ENCODE results near the gene TRIP12. TPM values are rescaled to one million over a fixed set of nuclear protein-coding genes. Genes with fewer than 3 reads are reported as not detected.
A peak's percentile ranks its signal among the peaks of the same experiment; 100 is the strongest.

Gene TRIP12
- total RNA-seq, 1 donor from 2014 or later = 363 TPM

- Mint-ChIP-seq H3K36me3 (ENCODE audit: low read depth, unreplicated experiment) (peaks cover 13% of the 10 kb centered on the region), H3K4me1 (ENCODE audit: unreplicated experiment) (peaks cover 2% of the 10 kb centered on the region), H3K9me3 (ENCODE audit: unreplicated experiment) (no peaks in the 10 kb centered on the region), H3K27ac (ENCODE audit: unreplicated experiment) (no peak overlapping the region), H3K4me3 (ENCODE audit: unreplicated experiment) (peak overlapping the region; percentile 5), H3K27me3 (ENCODE audit: unreplicated experiment) (peaks cover 1% of the 10 kb centered on the region)
- no peak for DNase-seq (ENCODE audit: low spot score)
- TF ChIP-seq CTCF (IDR thresholded peaks at IDR 0.05; ENCODE audit: unreplicated experiment) = no peak
Observed at GRCh38 chr2:229879191-229879950, 42.4 kb downstream of the TRIP12 start.

GRCh38 chr2:229875549-229875948 lies 46.3 kb downstream of the TRIP12 start:
- Mint-ChIP-seq H3K36me3 (ENCODE audit: low read depth, unreplicated experiment) (peaks cover 13% of the 10 kb centered on the region), H3K27ac (ENCODE audit: unreplicated experiment) (no peak overlapping the region), H3K4me1 (ENCODE audit: unreplicated experiment) (peaks cover 2% of the 10 kb centered on the region), H3K9me3 (ENCODE audit: unreplicated experiment) (no peaks in the 10 kb centered on the region), H3K4me3 (ENCODE audit: unreplicated experiment) (no peak overlapping the region), H3K27me3 (ENCODE audit: unreplicated experiment) (no peaks in the 10 kb centered on the region)
- TF ChIP-seq CTCF (IDR thresholded peaks at IDR 0.05; ENCODE audit: unreplicated experiment) = no peak
- no peak for DNase-seq (ENCODE audit: low spot score)

- H3K27ac Mint-ChIP-seq (ENCODE audit: unreplicated experiment) = peak overlapping the region; percentile 24
Observed at GRCh38 chr2:229874647-229875046, 47.2 kb downstream of the TRIP12 start.

GRCh38 chr2:229873123-229873581 lies 48.7 kb downstream of the TRIP12 start:
- peak overlapping the region; percentile 10 for H3K27ac Mint-ChIP-seq (ENCODE audit: unreplicated experiment)
- H3K9me3 Mint-ChIP-seq (ENCODE audit: unreplicated experiment) = no peaks in the 10 kb centered on the region
- H3K4me3 Mint-ChIP-seq (ENCODE audit: unreplicated experiment) = no peak overlapping the region
- TF ChIP-seq CTCF (IDR thresholded peaks at IDR 0.05; ENCODE audit: unreplicated experiment) = no peak
- peaks cover 13% of the 10 kb centered on the region for H3K36me3 Mint-ChIP-seq (ENCODE audit: low read depth, unreplicated experiment)
- H3K4me1 Mint-ChIP-seq (ENCODE audit: unreplicated experiment) = peaks cover 9% of the 10 kb centered on the region
- no peaks in the 10 kb centered on the region for H3K27me3 Mint-ChIP-seq (ENCODE audit: unreplicated experiment)
- no peak for DNase-seq (ENCODE audit: low spot score)

More at GRCh38 chr2:229874647-229875046, 47.2 kb downstream of the TRIP12 start:
- Mint-ChIP-seq H3K9me3 (ENCODE audit: unreplicated experiment) (no peaks in the 10 kb centered on the region), H3K36me3 (ENCODE audit: low read depth, unreplicated experiment) (peaks cover 18% of the 10 kb centered on the region), H3K4me1 (ENCODE audit: unreplicated experiment) (peaks cover 9% of the 10 kb centered on the region), H3K27me3 (ENCODE audit: unreplicated experiment) (no peaks in the 10 kb centered on the region), H3K4me3 (ENCODE audit: unreplicated experiment) (no peak overlapping the region)
- no peak for DNase-seq (ENCODE audit: low spot score)
- no peak for TF ChIP-seq CTCF (IDR thresholded peaks at IDR 0.05; ENCODE audit: unreplicated experiment)

All from endothelial cell (in vitro differentiated cells).